ENCODE measurements around the gene SLC8A1.

- TF ChIP-seq POLR2A (IDR thresholded peaks at IDR 0.05) = no peak
- no peak for TF ChIP-seq POLR2AphosphoS5 (IDR thresholded peaks at IDR 0.05)
- TF ChIP-seq CTCF (IDR thresholded peaks at IDR 0.05) = no peak
These were observed 87.6 kb downstream of the SLC8A1 start for GRCh38 chr2:40364151-40364874.
